Effector memory CD8-positive, alpha-beta T cell (primary cell): ENCODE results near the gene PSG7.
"Not testable (repeated sequence)": the region's sequence is repeated elsewhere in the genome, so short reads cannot be mapped to it uniquely, and the experiment has no call there.

Experiments
- ATAC-seq: fragments of 150-1000 bp; cut with Tn5 transposase; replicated peaks from 2 replicates; pipeline ENCODE4 v1.10.0; 2021; ENCODE audit warnings: mild to moderate bottlenecking, moderate library complexity
- DNase-seq, 3 experiments: peaks; one replicate each; pipeline ENCODE4 v3.0.0; 2021
- H3K27ac Mint-ChIP-seq, 2 donors: one replicate each; pipeline ENCODE4 v1.8.0; 2022; ENCODE audit warnings: mild to moderate bottlenecking in 2 of 2, mixed read lengths in 2 of 2, moderate library complexity in 2 of 2
- H3K27me3 Mint-ChIP-seq, 2 donors: one replicate each; pipeline ENCODE4 v1.8.0; 2022; ENCODE audit warnings: mixed read lengths in 2 of 2
- H3K36me3 Mint-ChIP-seq: one replicate; pipeline ENCODE4 v1.8.0; 2022; ENCODE audit warnings: mild to moderate bottlenecking, moderate library complexity, mixed read lengths; ENCODE audit not compliant: insufficient read depth
- H3K4me1 Mint-ChIP-seq, 2 donors: one replicate each; pipeline ENCODE4 v1.8.0; 2022; ENCODE audit warnings: low read depth in 2 of 2, mixed read lengths in 2 of 2
- H3K4me3 Mint-ChIP-seq, 2 donors: one replicate each; pipeline ENCODE4 v1.8.0; 2022; ENCODE audit warnings: mild to moderate bottlenecking in 2 of 2, mixed read lengths in 2 of 2, moderate library complexity in 2 of 2
- H3K9me3 Mint-ChIP-seq, 2 donors: one replicate each; pipeline ENCODE4 v1.8.0; 2022; ENCODE audit warnings: mixed read lengths in 2 of 2

Gene PSG7

DNA sequence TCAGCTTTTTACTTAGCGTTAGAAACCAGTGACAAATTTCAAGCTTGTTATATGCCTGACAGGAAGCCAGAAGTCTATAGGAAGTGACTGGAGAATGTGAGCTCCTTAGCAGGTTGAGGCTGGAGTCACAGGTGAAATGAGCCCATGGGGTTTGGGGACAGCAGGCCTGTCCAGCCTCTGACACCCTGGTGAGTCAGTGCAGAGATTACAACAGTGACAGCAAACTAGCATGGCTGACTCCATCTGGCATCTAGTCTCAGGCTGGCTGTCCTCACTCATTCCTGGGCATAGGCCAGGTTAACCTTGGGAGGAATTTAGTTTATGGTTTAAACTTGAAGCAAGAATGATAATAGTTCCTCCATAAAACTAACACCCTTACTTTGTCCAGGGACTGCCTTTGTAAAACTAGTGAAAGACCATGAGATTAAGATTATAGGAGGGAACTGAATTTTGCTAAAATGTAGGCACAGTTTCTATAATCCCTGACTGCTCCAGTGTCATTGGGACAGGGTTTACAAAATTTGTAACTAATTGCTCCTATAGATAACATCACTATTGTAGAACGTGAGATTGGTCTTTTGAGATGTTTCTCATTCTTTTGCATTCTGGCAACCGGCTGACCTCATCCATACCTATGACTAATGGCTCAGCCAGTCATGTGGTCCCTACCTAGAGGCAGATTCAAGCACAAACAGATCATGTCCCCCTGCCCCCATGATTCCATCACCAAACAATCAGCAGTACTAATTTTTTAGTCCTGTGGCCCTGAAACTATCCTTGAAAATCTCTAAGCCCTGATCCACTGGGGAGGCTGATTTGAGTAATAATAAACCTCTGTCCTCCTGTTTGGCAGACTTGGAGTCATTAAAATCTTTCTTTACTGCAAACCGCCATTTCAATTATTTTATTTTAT lies 61.9 kb downstream of the PSG7 start:
- ATAC-seq, H3K36me3 Mint-ChIP-seq, DNase-seq, H3K9me3 Mint-ChIP-seq, H3K4me3 Mint-ChIP-seq, H3K4me1 Mint-ChIP-seq, H3K27ac Mint-ChIP-seq: not testable (repeated sequence)
- peaks cover 29 to 63% of the 10 kb centered on the region in 2 donors for H3K27me3 Mint-ChIP-seq

DNA sequence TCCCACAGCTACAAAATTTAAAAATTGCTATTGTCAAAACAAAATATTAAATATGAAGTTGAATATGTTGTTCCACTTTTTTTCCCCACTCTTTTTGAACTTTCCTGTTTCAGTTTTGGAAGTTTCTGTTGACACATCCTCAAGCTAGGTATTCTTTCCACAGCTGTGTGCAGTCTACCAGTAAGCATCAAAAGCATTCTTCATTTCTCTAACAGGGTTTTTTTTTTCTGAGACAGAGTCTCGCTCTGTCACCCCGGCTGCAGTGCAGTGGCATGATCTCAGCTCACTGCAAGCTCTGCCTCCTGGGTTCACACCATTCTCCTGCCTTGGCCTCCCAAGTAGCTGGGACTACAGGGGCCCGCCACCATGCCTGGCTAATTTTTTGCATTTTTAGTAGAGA lies 62.9 kb downstream of the PSG7 start:
- not testable (repeated sequence) for H3K9me3 Mint-ChIP-seq

More for the DNA sequence above, 62.9 kb downstream of the PSG7 start:
- not testable (repeated sequence) for H3K27ac Mint-ChIP-seq, H3K36me3 Mint-ChIP-seq, DNase-seq, H3K4me1 Mint-ChIP-seq, H3K4me3 Mint-ChIP-seq, ATAC-seq
- peaks cover 29 to 62% of the 10 kb centered on the region in 2 donors for H3K27me3 Mint-ChIP-seq
